IMR-90 (cell line): Measurements from ENCODE around the gene MTUS2.

Source experiments
- CHD1 ChIP-seq: IDR thresholded peaks from 2 replicates; pipeline ENCODE4 v1.6.1; 2012; ENCODE audit warnings: low read depth, low read length, improper control_type of control experiment
- CTCF ChIP-seq: conservative IDR thresholded peaks from 2 replicates; pipeline ENCODE4 v1.5.1; 2012; ENCODE audit warnings: mild to moderate bottlenecking, low read depth, low read length, improper control_type of control experiment
- FOS ChIP-seq: fragments of 150-350 bp; IDR thresholded peaks from 2 replicates; pipeline ENCODE4 v1.6.1; 2016; ENCODE audit warnings: low read depth, low read length
- MXI1 ChIP-seq: IDR thresholded peaks from 2 replicates; pipeline ENCODE4 v1.6.1; 2012; ENCODE audit warnings: low read depth, mild to moderate bottlenecking, low read length, moderate library complexity, borderline replicate concordance

GRCh38 chr13:29355029-29355428 lies 534.9 kb downstream of the MTUS2 start:
- TF ChIP-seq CTCF (no peak), MXI1 (no peak), CHD1 (no peak), FOS (no peak)
